Stimulated activated CD8-positive, alpha-beta memory T cell treated with anti-CD3 and anti-CD28 coated beads, Interleukin-7, amount 100 ng/mL, for 4 hours (primary cell): ENCODE results near the gene DNAH2.

ENCODE experiments used
- DNase-seq, 2 donors: peaks; one replicate each; pipeline ENCODE4 v3.0.0-alpha.2; 2020; ENCODE audit warnings: low read depth in 2 of 2

Gene DNAH2

GRCh38 chr17:7873051-7873450 lies 155.5 kb downstream of the DNAH2 start:
- DNase-seq = no peak

GRCh38 chr17:7875804-7876370 lies 158.3 kb downstream of the DNAH2 start:
- DNase-seq = no peak

- DNase-seq = no peak
These were observed 160.7 kb downstream of the DNAH2 start for GRCh38 chr17:7878234-7878633.

GRCh38 chr17:7880076-7880868 lies 162.7 kb downstream of the DNAH2 start:
- DNase-seq = no peak

- no peak for DNase-seq
These were observed 163.9 kb downstream of the DNAH2 start for GRCh38 chr17:7881276-7882054.

GRCh38 chr17:7882068-7882467 lies 164.5 kb downstream of the DNAH2 start:
- DNase-seq = no peak

- DNase-seq = no peak
These were observed 165.1 kb downstream of the DNAH2 start for GRCh38 chr17:7882629-7883028.
